Forelimb muscle (tissue), 1 donor: Measurements from ENCODE around the gene PTOV1. TPM values are rescaled to one million over a fixed set of nuclear protein-coding genes. Genes with fewer than 3 reads are reported as not detected.

Source experiments
- polyA plus RNA-seq: library from polyadenylated mRNA; unstranded; fragments of 120-200 nt; gene quantifications from one replicate; pipeline ENCODE4 v1.2.1, GENCODE V29; 2013; ENCODE audit not compliant: insufficient read length

The PTOV1 gene
- polyA plus RNA-seq, 1 donor = 195 TPM

Other genes starting within 250 kb of the PTOV1 start
- gene RRAS, start 211.0 kb upstream of the PTOV1 start, polyA plus RNA-seq = 28.3 TPM
- gene SCAF1, start 208.9 kb upstream of the PTOV1 start, polyA plus RNA-seq = 29.9 TPM
- gene IRF3, start 185.3 kb upstream of the PTOV1 start, polyA plus RNA-seq = 33.2 TPM
- gene BCL2L12, start 185.2 kb upstream of the PTOV1 start, polyA plus RNA-seq = 28.4 TPM
- gene PRMT1, start 173.9 kb upstream of the PTOV1 start, polyA plus RNA-seq = 209 TPM
- gene ADM5, start 161.6 kb upstream of the PTOV1 start, polyA plus RNA-seq = 0.99 TPM
- gene CPT1C, start 160.0 kb upstream of the PTOV1 start, polyA plus RNA-seq = 8.2 TPM
- gene TSKS, start 87.9 kb upstream of the PTOV1 start, polyA plus RNA-seq = 0.52 TPM
- 56.3 TPM for gene AP2A1, start 84.2 kb upstream of the PTOV1 start, polyA plus RNA-seq
- 17.0 TPM for gene FUZ, start 37.9 kb upstream of the PTOV1 start, polyA plus RNA-seq
- 28.6 TPM for gene MED25, start 32.9 kb upstream of the PTOV1 start, polyA plus RNA-seq
- 38.1 TPM for gene PNKP, start 16.4 kb downstream of the PTOV1 start, polyA plus RNA-seq
- gene AKT1S1, start 26.2 kb downstream of the PTOV1 start, polyA plus RNA-seq = 36.8 TPM
- gene TBC1D17, start 26.5 kb downstream of the PTOV1 start, polyA plus RNA-seq = 35.6 TPM
- gene IL4I1, start 45.7 kb downstream of the PTOV1 start, polyA plus RNA-seq = 1.0 TPM
- 30.2 TPM for gene ATF5, start 78.0 kb downstream of the PTOV1 start, polyA plus RNA-seq
- gene NUP62, start 78.3 kb downstream of the PTOV1 start, polyA plus RNA-seq = 52.7 TPM
- gene SIGLEC11, start 110.0 kb downstream of the PTOV1 start, polyA plus RNA-seq = 0.77 TPM
- gene VRK3, start 174.2 kb downstream of the PTOV1 start, polyA plus RNA-seq = 18.1 TPM
- gene ZNF473, start 174.8 kb downstream of the PTOV1 start, polyA plus RNA-seq = 7.3 TPM